Esophagus (tissue), 2 donors: ENCODE data around the gene IMP3. TPM values are rescaled to one million over a fixed set of nuclear protein-coding genes. Genes with fewer than 3 reads are reported as not detected.
A peak's percentile ranks its signal among the peaks of the same experiment; 100 is the strongest.
"Not testable (repeated sequence)": the region's sequence is repeated elsewhere in the genome, so short reads cannot be mapped to it uniquely, and the experiment has no call there.

Experiments
- H3K27ac ChIP-seq, 2 donors: one replicate each; pipeline ENCODE4 v1.5.1; 2013; ENCODE audit warnings: low read depth in 2 of 2, mild to moderate bottlenecking in 2 of 2, inconsistent platforms in 1 of 2, low read length in 1 of 2, moderate library complexity in 1 of 2
- H3K27me3 ChIP-seq, 2 donors: one replicate each; pipeline ENCODE4 v1.6.1; 2013; ENCODE audit warnings: low read length in 2 of 2, control low read depth in 1 of 2, mild to moderate bottlenecking in 1 of 2; ENCODE audit not compliant: insufficient read depth in 2 of 2, control insufficient read depth in 1 of 2
- H3K36me3 ChIP-seq, 2 donors: one replicate each; pipeline ENCODE4 v1.6.1; 2013; ENCODE audit warnings: low read length in 1 of 2; ENCODE audit not compliant: control insufficient read depth in 2 of 2, insufficient read depth in 2 of 2
- H3K4me1 ChIP-seq, 2 donors: one replicate each; pipeline ENCODE4 v1.6.1; 2013; ENCODE audit warnings: low read length in 1 of 2; ENCODE audit not compliant: control insufficient read depth in 2 of 2, insufficient read depth in 2 of 2
- H3K4me3 ChIP-seq, 2 donors: one replicate each; pipeline ENCODE4 v1.5.1; 2013; ENCODE audit warnings: low read length in 2 of 2, mild to moderate bottlenecking in 2 of 2, low read depth in 1 of 2, moderate library complexity in 1 of 2
- H3K9me3 ChIP-seq, 2 donors: one replicate each; pipeline ENCODE4 v1.6.1; 2013; ENCODE audit warnings: mild to moderate bottlenecking in 2 of 2, low read depth in 1 of 2, low read length in 1 of 2, moderate library complexity in 1 of 2; ENCODE audit not compliant: control insufficient read depth in 2 of 2, insufficient read depth in 1 of 2
- WGBS, 2 donors: extraction: QIAGEN DNeasy Blood & Tissue Kit; methylation state at CpG; one replicate each; pipeline ENCODE4 v1.1.7; 2013; 5-methylcytosine and 5-hydroxymethylcytosine counted together
- polyA plus RNA-seq, 2 donors: library from polyadenylated mRNA; stranded (reverse); fragments of 200-250 nt; gene quantifications; one replicate each; pipeline ENCODE4 v1.2.3, GENCODE V29; 2013
- donor health status: healthy with polysubstance abuse.
- donor health status: Bipolar disorder and iron deficiency.

Gene IMP3
- polyA plus RNA-seq, result 10 to 100 TPM; 59.4 to 91.1 TPM

- Histone ChIP-seq H3K9me3 (no peaks in the 10 kb centered on the region), H3K27ac (peak within 1 kb of the TSS; percentile 87 to 92), H3K27me3 (no peaks in the 10 kb centered on the region), H3K4me3 (peak within 1 kb of the TSS; percentile 79 to 95), H3K4me1 (peaks cover 0 to 8% of the 10 kb centered on the region in 2 donors), H3K36me3 (peaks cover 0 to 2% of the 10 kb centered on the region in 2 donors)
- 0% methylated on average over 82 to 83 of the region's 83 CpGs for WGBS, 2 donors
Measured at GRCh38 chr15:75639709-75640482, at the start of gene IMP3. Gene IMP3, minus strand, starts transcription at chr15:75640224. Its CDS starts 56 bp downstream, at chr15:75640168.

- H3K27ac ChIP-seq, H3K36me3 ChIP-seq, H3K9me3 ChIP-seq, H3K27me3 ChIP-seq, H3K4me3 ChIP-seq, H3K4me1 ChIP-seq: not testable (repeated sequence)
- WGBS, 2 donors, result 90 to 91% methylated on average over 20 of the region's 20 CpGs
Measured at GRCh38 chr15:75689429-75689828, 49.4 kb upstream of the IMP3 start.

GRCh38 chr15:75688831-75689230 lies 48.8 kb upstream of the IMP3 start:
- Histone ChIP-seq H3K36me3 (no peaks in the 10 kb centered on the region), H3K27ac (no peak overlapping the region), H3K9me3 (no peaks in the 10 kb centered on the region), H3K27me3 (no peaks in the 10 kb centered on the region), H3K4me1 (peaks cover 2 to 7% of the 10 kb centered on the region in 2 donors), H3K4me3 (no peak overlapping the region)
- 94 to 95% methylated on average over 26 of the region's 26 CpGs for WGBS, 2 donors

GRCh38 chr15:75688278-75688557 lies 48.2 kb upstream of the IMP3 start:
- peaks cover 0 to under 1% of the 10 kb centered on the region in 2 donors for H3K4me1 ChIP-seq
- H3K27ac ChIP-seq, result no peak overlapping the region
- no peaks in the 10 kb centered on the region for H3K27me3 ChIP-seq
- no peaks in the 10 kb centered on the region for H3K9me3 ChIP-seq
- no peaks in the 10 kb centered on the region for H3K36me3 ChIP-seq
- WGBS, 2 donors, result 91 to 92% methylated on average over 7 of the region's 7 CpGs
- no peak overlapping the region for H3K4me3 ChIP-seq

- H3K9me3 ChIP-seq, result no peaks in the 10 kb centered on the region
- no peak overlapping the region for H3K27ac ChIP-seq
- 88 to 90% methylated on average over 44 of the region's 44 CpGs for WGBS, 2 donors
Measured at GRCh38 chr15:75687486-75688277, 47.7 kb upstream of the IMP3 start.

GRCh38 chr15:75686212-75686642 lies 46.2 kb upstream of the IMP3 start:
- H3K36me3 ChIP-seq, result not testable (repeated sequence)

More at GRCh38 chr15:75687486-75688277, 47.7 kb upstream of the IMP3 start:
- Histone ChIP-seq H3K36me3 (no peaks in the 10 kb centered on the region), H3K4me1 (no peaks in the 10 kb centered on the region), H3K27me3 (no peaks in the 10 kb centered on the region), H3K4me3 (no peak overlapping the region)

GRCh38 chr15:75685195-75685594 lies 45.2 kb upstream of the IMP3 start:
- 74 to 78% methylated on average over 12 of the region's 12 CpGs for WGBS, 2 donors
- no peak overlapping the region for H3K4me3 ChIP-seq
- H3K36me3 ChIP-seq, result no peaks in the 10 kb centered on the region
- no peaks in the 10 kb centered on the region for H3K27me3 ChIP-seq
- H3K27ac ChIP-seq, result no peak overlapping the region
- no peaks in the 10 kb centered on the region for H3K9me3 ChIP-seq
- no peaks in the 10 kb centered on the region for H3K4me1 ChIP-seq

More at GRCh38 chr15:75686212-75686642, 46.2 kb upstream of the IMP3 start:
- not testable (repeated sequence) for H3K4me3 ChIP-seq, H3K9me3 ChIP-seq, H3K27me3 ChIP-seq, H3K4me1 ChIP-seq, H3K27ac ChIP-seq
- WGBS, 2 donors, result 31 to 32% methylated on average over 14 of the region's 14 CpGs

- H3K27me3 ChIP-seq, result no peaks in the 10 kb centered on the region
- WGBS, 2 donors, result 86% methylated on average over 10 of the region's 10 CpGs
- H3K4me3 ChIP-seq, result no peak overlapping the region
- H3K36me3 ChIP-seq, result no peaks in the 10 kb centered on the region
- H3K4me1 ChIP-seq, result no peaks in the 10 kb centered on the region
- H3K27ac ChIP-seq, result no peak overlapping the region
- H3K9me3 ChIP-seq, result no peaks in the 10 kb centered on the region
Measured at GRCh38 chr15:75684648-75685047, 44.6 kb upstream of the IMP3 start.

- H3K4me3 ChIP-seq, H3K36me3 ChIP-seq, H3K27me3 ChIP-seq, H3K9me3 ChIP-seq, H3K27ac ChIP-seq, H3K4me1 ChIP-seq: not testable (repeated sequence)
- 17 to 18% methylated on average over 14 of the region's 14 CpGs for WGBS, 2 donors
Measured at GRCh38 chr15:75683646-75684312, 43.8 kb upstream of the IMP3 start.
